B cell (primary cell): ENCODE measurements around the gene TAF1.

Source experiments
- CTCF ChIP-seq: fragments of 200-600 bp; IDR thresholded peaks from one replicate; pipeline ENCODE4 v1.8.0; 2022; ENCODE audit warnings: antibody characterized with exemption, mild to moderate bottlenecking
- EZH2 ChIP-seq: IDR thresholded peaks from 2 replicates; pipeline ENCODE4 v1.6.1; 2012; ENCODE audit warnings: borderline replicate concordance, low read depth, mild to moderate bottlenecking, moderate library complexity, low read length; ENCODE audit not compliant: insufficient read depth, poor library complexity, severe bottlenecking

GRCh38 chrX:71320126-71320525, 46.0 kb upstream of the TAF1 start:
- TF ChIP-seq CTCF (no peak), EZH2 (no peak)
